GM21526 (cell line): ENCODE results near the gene ACOT13.
"Not testable (repeated sequence)": the region's sequence is repeated elsewhere in the genome, so short reads cannot be mapped to it uniquely, and the experiment has no call there.

Experiments
- ATAC-seq: cut with Tn5 transposase; IDR thresholded peaks from one replicate; pipeline ENCODE4 v1.9.1; 2021; ENCODE audit warnings: moderate library complexity; ENCODE audit not compliant: unreplicated experiment, low FRiP score

The ACOT13 gene

GRCh38 chr6:24666641-24667377, at the start of gene ACOT13, which contains the start of gene TDP2:
TSS of gene ACOT13 (plus strand) at chr6:24667077. CDS start at chr6:24667264, 187 bp downstream.
TSS of gene TDP2 (minus strand) at chr6:24666899. CDS start at chr6:24666862, 37 bp downstream.
- peak; percentile 96 for ATAC-seq

- no peak for ATAC-seq
These were observed 47.2 kb upstream of the ACOT13 start for GRCh38 chr6:24619661-24620060.

GRCh38 chr6:24620637-24621036, 46.2 kb upstream of the ACOT13 start:
- no peak for ATAC-seq

- no peak for ATAC-seq
These were observed 45.1 kb upstream of the ACOT13 start for GRCh38 chr6:24621626-24622289.

GRCh38 chr6:24630856-24631505, 35.9 kb upstream of the ACOT13 start:
- no peak for ATAC-seq

- ATAC-seq = no peak
These were observed 35.2 kb upstream of the ACOT13 start for GRCh38 chr6:24631671-24632070.

GRCh38 chr6:24632573-24632972, 34.3 kb upstream of the ACOT13 start:
- no peak for ATAC-seq

GRCh38 chr6:24636681-24637080, 30.2 kb upstream of the ACOT13 start:
- no peak for ATAC-seq

- ATAC-seq = no peak
These were observed 26.7 kb upstream of the ACOT13 start for GRCh38 chr6:24640166-24640565.

- ATAC-seq = not testable (repeated sequence)
These were observed 26.2 kb upstream of the ACOT13 start for GRCh38 chr6:24640631-24641030.

GRCh38 chr6:24642061-24642460, 24.8 kb upstream of the ACOT13 start:
- ATAC-seq = no peak

GRCh38 chr6:24643920-24644319, 23.0 kb upstream of the ACOT13 start:
- no peak for ATAC-seq

GRCh38 chr6:24644377-24644776, 22.5 kb upstream of the ACOT13 start:
- no peak for ATAC-seq

- ATAC-seq = no peak
These were observed 20.1 kb upstream of the ACOT13 start for GRCh38 chr6:24646771-24647170.

GRCh38 chr6:24648276-24648675, 18.6 kb upstream of the ACOT13 start:
- ATAC-seq = no peak

- no peak for ATAC-seq
These were observed 17.2 kb upstream of the ACOT13 start for GRCh38 chr6:24649691-24650090.

GRCh38 chr6:24650365-24650764, 16.5 kb upstream of the ACOT13 start:
- ATAC-seq = no peak

GRCh38 chr6:24655215-24655614, 11.7 kb upstream of the ACOT13 start:
- no peak for ATAC-seq

- ATAC-seq = no peak
These were observed 8.0 kb upstream of the ACOT13 start for GRCh38 chr6:24658573-24659560.

- ATAC-seq = no peak
These were observed 7.3 kb upstream of the ACOT13 start for GRCh38 chr6:24659561-24659960.
